HFFc6 (cell line): ENCODE data around the gene TOMM6. TPM values are rescaled to one million over a fixed set of nuclear protein-coding genes. Genes with fewer than 3 reads are reported as not detected.

ENCODE experiments used
- DNase-seq: peaks from one replicate; pipeline ENCODE4 v3.0.0-alpha.2; 2018
- H3K27ac Mint-ChIP-seq: 2 replicates; pipeline ENCODE4 v1.8.0; 2020; ENCODE audit warnings: mild to moderate bottlenecking, mixed read lengths
- H3K27me3 Mint-ChIP-seq: 2 replicates; pipeline ENCODE4 v1.8.0; 2021; ENCODE audit warnings: mild to moderate bottlenecking, moderate library complexity, mixed read lengths; ENCODE audit not compliant: insufficient read depth
- H3K36me3 Mint-ChIP-seq: 2 replicates; pipeline ENCODE4 v1.8.0; 2021; ENCODE audit warnings: low read depth, mixed read lengths
- H3K4me1 Mint-ChIP-seq: 2 replicates; pipeline ENCODE4 v1.8.0; 2020; ENCODE audit warnings: low read depth, mixed read lengths
- H3K4me3 Mint-ChIP-seq: 2 replicates; pipeline ENCODE4 v1.8.0; 2020; ENCODE audit warnings: mild to moderate bottlenecking, moderate library complexity, mixed read lengths
- H3K9me3 Mint-ChIP-seq: 2 replicates; pipeline ENCODE4 v1.8.0; 2020; ENCODE audit warnings: mild to moderate bottlenecking, mixed read lengths
- CTCF ChIP-seq: fragments of 200-600 bp; sonication (generic); IDR thresholded peaks from 2 replicates; pipeline ENCODE4 v1.5.0; 2021; ENCODE audit warnings: antibody characterized with exemption, mild to moderate bottlenecking
- total RNA-seq, 6 experiments: library from RNA; stranded (reverse); fragmentation: NEBNext Ultra II Directional; extraction: Animal tissue kit (Norgen Biotek cat#: 25700); gene quantifications; 2 replicates in 1 of 6; 3 replicates in 5 of 6; pipeline ENCODE4 v1.2.3, GENCODE V29; 2021

Gene TOMM6
- total RNA-seq, 6 experiments from 2014 or later = 216 to 234 (median 228) TPM

DNA sequence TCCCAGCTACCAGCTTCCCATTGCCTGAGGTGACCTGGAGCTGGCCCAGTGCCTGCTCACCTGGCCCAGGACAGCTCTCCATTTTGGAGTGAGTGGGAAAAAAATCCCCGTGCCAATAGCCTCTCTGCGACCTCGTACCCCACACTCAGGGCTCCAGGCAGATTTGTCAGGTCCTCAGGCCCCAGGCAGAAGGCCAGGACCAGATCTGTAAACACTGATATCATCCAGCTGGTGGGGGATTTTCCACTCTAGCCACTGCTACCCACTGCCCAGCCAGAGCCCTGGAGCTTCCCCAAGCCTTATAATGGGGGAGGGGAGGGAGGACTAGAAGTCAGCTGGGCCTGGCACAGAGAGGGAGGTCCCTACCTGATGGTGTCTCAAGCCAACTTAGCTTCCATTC lies 39.0 kb upstream of the TOMM6 start:
- Mint-ChIP-seq H3K4me3 (no peak overlapping the region), H3K9me3 (no peaks in the 10 kb centered on the region), H3K4me1 (peaks cover 7% of the 10 kb centered on the region), H3K27ac (no peak overlapping the region), H3K36me3 (no peaks in the 10 kb centered on the region), H3K27me3 (peaks cover 24% of the 10 kb centered on the region)
- TF ChIP-seq CTCF = no peak
- DNase-seq = no peak

GRCh38 chr6:41750374-41750773 lies 37.1 kb upstream of the TOMM6 start:
- Mint-ChIP-seq H3K4me1 (no peaks in the 10 kb centered on the region), H3K36me3 (no peaks in the 10 kb centered on the region), H3K27ac (no peak overlapping the region), H3K4me3 (no peak overlapping the region), H3K27me3 (peaks cover 24% of the 10 kb centered on the region), H3K9me3 (no peaks in the 10 kb centered on the region)
- TF ChIP-seq CTCF = no peak
- no peak for DNase-seq

- Mint-ChIP-seq H3K4me1 (no peaks in the 10 kb centered on the region), H3K9me3 (no peaks in the 10 kb centered on the region), H3K27ac (no peak overlapping the region), H3K4me3 (no peak overlapping the region), H3K27me3 (peaks cover 13% of the 10 kb centered on the region), H3K36me3 (no peaks in the 10 kb centered on the region)
- TF ChIP-seq CTCF = no peak
- DNase-seq = no peak
Observed at GRCh38 chr6:41755895-41756294, 31.6 kb upstream of the TOMM6 start.

GRCh38 chr6:41756354-41756753 lies 31.1 kb upstream of the TOMM6 start:
- H3K27ac Mint-ChIP-seq = no peak overlapping the region
- H3K4me3 Mint-ChIP-seq = no peak overlapping the region
- no peaks in the 10 kb centered on the region for H3K9me3 Mint-ChIP-seq
- no peaks in the 10 kb centered on the region for H3K36me3 Mint-ChIP-seq
- H3K27me3 Mint-ChIP-seq = peaks cover 13% of the 10 kb centered on the region
- no peak for TF ChIP-seq CTCF
- no peaks in the 10 kb centered on the region for H3K4me1 Mint-ChIP-seq
- DNase-seq = no peak

DNA sequence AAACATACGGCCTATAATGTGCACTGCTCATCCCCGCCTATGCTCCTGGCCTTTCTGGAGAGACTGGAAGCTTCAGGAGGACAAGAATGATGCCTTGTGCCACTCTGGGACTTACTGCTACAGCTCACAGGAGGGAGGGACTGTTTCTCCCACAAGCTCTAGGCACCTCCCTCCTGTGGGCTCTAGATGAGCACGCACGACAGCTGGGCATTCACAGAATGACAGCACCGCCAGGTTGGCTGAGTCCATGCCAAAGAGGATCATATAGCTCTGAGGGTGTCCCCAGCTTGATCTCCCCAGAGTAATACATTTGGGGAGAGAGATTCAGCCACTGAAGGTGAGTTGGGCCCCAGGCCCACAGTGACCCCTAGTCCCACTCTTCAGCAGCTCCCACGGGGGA lies 30.2 kb upstream of the TOMM6 start:
- Mint-ChIP-seq H3K27ac (no peak overlapping the region), H3K36me3 (no peaks in the 10 kb centered on the region), H3K27me3 (peaks cover 12% of the 10 kb centered on the region), H3K4me3 (no peak overlapping the region), H3K9me3 (no peaks in the 10 kb centered on the region), H3K4me1 (no peaks in the 10 kb centered on the region)
- no peak for TF ChIP-seq CTCF
- DNase-seq = no peak
